ENCODE results near the gene FBLN1. TPM values are rescaled to one million over a fixed set of nuclear protein-coding genes. Genes with fewer than 3 reads are reported as not detected.

Gene FBLN1
- total and polyA plus RNA-seq, 8 donors = 38.8 to 416 (median 114) TPM

GRCh38 chr22:45518136-45518535 is 15.5 kb downstream of the FBLN1 start:
- H3K27ac ChIP-seq = peak overlapping the region in 3 of 5 donors; percentile 25 to 62 (median 59)
- no peaks in the 10 kb centered on the region for H3K9me3 ChIP-seq
- no peak for DNase-seq
- no peak overlapping the region for H3K4me3 ChIP-seq
- intact Hi-C loops (cut with DNase I; ENCODE audit: low total_unique reads) = no loop called here
- peaks cover 0 to 17% (median 13%) of the 10 kb centered on the region in 3 donors for H3K27me3 ChIP-seq
- no peak for TF ChIP-seq EP300 (IDR thresholded peaks at IDR 0.05)
- TF ChIP-seq CTCF (IDR thresholded peaks at IDR 0.05) = no peak
- TF ChIP-seq POLR2AphosphoS5 (IDR thresholded peaks at IDR 0.05) = no peak
- no peak for TF ChIP-seq POLR2A (IDR thresholded peaks at IDR 0.05)
- peaks cover 0 to 12% (median 5%) of the 10 kb centered on the region in 4 donors for H3K36me3 ChIP-seq
- peaks cover 13 to 34% (median 24%) of the 10 kb centered on the region in 4 donors for H3K4me1 ChIP-seq
- WGBS, 5 donors = 69 to 79% (median 78%) methylated on average over 7 of the region's 7 CpGs

GRCh38 chr22:45518580-45518991 is 15.9 kb downstream of the FBLN1 start:
- Histone ChIP-seq H3K36me3 (peaks cover 0 to 12% (median 5%) of the 10 kb centered on the region in 4 donors), H3K4me3 (no peak overlapping the region), H3K27me3 (peaks cover 0 to 17% (median 13%) of the 10 kb centered on the region in 3 donors), H3K9me3 (no peaks in the 10 kb centered on the region), H3K27ac (peak overlapping the region in 2 of 5 donors; percentile 25 to 59), H3K4me1 (peaks cover 13 to 30% (median 24%) of the 10 kb centered on the region in 4 donors)
- TF ChIP-seq CTCF (IDR thresholded peaks at IDR 0.05) (no peak), POLR2AphosphoS5 (IDR thresholded peaks at IDR 0.05) (no peak), POLR2A (IDR thresholded peaks at IDR 0.05) (no peak), EP300 (IDR thresholded peaks at IDR 0.05) (no peak)
- WGBS, 5 donors = 78 to 86% (median 81%) methylated on average over 16 to 17 of the region's 17 CpGs
- DNase-seq = no peak
- intact Hi-C loops (cut with DNase I; ENCODE audit: low total_unique reads) = no loop called here

GRCh38 chr22:45521178-45521577 is 18.5 kb downstream of the FBLN1 start:
- H3K4me1 ChIP-seq = peaks cover 4 to 24% (median 9%) of the 10 kb centered on the region in 4 donors
- peak overlapping the region in 1 of 5 donors; percentile 69 for H3K27ac ChIP-seq
- WGBS, 5 donors = 78 to 83% (median 82%) methylated on average over 5 of the region's 5 CpGs
- peaks cover 0 to 9% (median 5%) of the 10 kb centered on the region in 3 donors for H3K27me3 ChIP-seq
- H3K4me3 ChIP-seq = no peak overlapping the region
- H3K36me3 ChIP-seq = peaks cover 0 to 17% (median 6%) of the 10 kb centered on the region in 4 donors
- TF ChIP-seq POLR2AphosphoS5 (IDR thresholded peaks at IDR 0.05) (no peak), CTCF (IDR thresholded peaks at IDR 0.05) (no peak), POLR2A (IDR thresholded peaks at IDR 0.05) (no peak), EP300 (IDR thresholded peaks at IDR 0.05) (no peak)
- intact Hi-C loops (cut with DNase I; ENCODE audit: low total_unique reads) = no loop called here
- no peak for DNase-seq
- H3K9me3 ChIP-seq = no peaks in the 10 kb centered on the region

GRCh38 chr22:45522462-45522861 is 19.8 kb downstream of the FBLN1 start:
- peak overlapping the region in 2 of 5 donors; percentile 24 to 69 for H3K27ac ChIP-seq
- no peaks in the 10 kb centered on the region for H3K9me3 ChIP-seq
- H3K27me3 ChIP-seq = peaks cover 0 to under 1% (median under 1%) of the 10 kb centered on the region in 3 donors
- WGBS, 5 donors = 52 to 68% (median 65%) methylated on average over 5 of the region's 5 CpGs
- H3K36me3 ChIP-seq = peaks cover 0 to 17% (median 6%) of the 10 kb centered on the region in 4 donors
- no peak for DNase-seq
- TF ChIP-seq POLR2AphosphoS5 (IDR thresholded peaks at IDR 0.05) (no peak), CTCF (IDR thresholded peaks at IDR 0.05) (no peak), EP300 (IDR thresholded peaks at IDR 0.05) (no peak), POLR2A (IDR thresholded peaks at IDR 0.05) (no peak)
- H3K4me1 ChIP-seq = peaks cover 0 to 19% (median 7%) of the 10 kb centered on the region in 4 donors
- no peak overlapping the region for H3K4me3 ChIP-seq
- intact Hi-C loops (cut with DNase I; ENCODE audit: low total_unique reads) = no loop called here

All from stomach (tissue), 9 donors.